Choroid plexus epithelial cell (primary cell): ENCODE data around the gene RERG.
"Not testable (repeated sequence)": the region's sequence is repeated elsewhere in the genome, so short reads cannot be mapped to it uniquely, and the experiment has no call there.

Experiments used
- DNase-seq: peaks from one replicate; pipeline ENCODE4 v3.0.0-alpha.2; 2010; ENCODE audit warnings: low read depth
- H3K4me3 ChIP-seq: 2 replicates; pipeline ENCODE4 v1.5.1; 2011; ENCODE audit warnings: low read depth, mild to moderate bottlenecking, control low read depth, low read length, moderate library complexity
- CTCF ChIP-seq: conservative IDR thresholded peaks from 2 replicates; pipeline ENCODE4 v1.5.1; 2011; ENCODE audit warnings: low read depth, mild to moderate bottlenecking, control low read depth, inconsistent platforms, low read length, moderate library complexity

The RERG gene

GRCh38 chr12:15232959-15233358 is 11.7 kb upstream of the RERG start:
- TF ChIP-seq CTCF = no peak
- DNase-seq = no peak
- no peak overlapping the region for H3K4me3 ChIP-seq

GRCh38 chr12:15231493-15231892 is 10.3 kb upstream of the RERG start:
- DNase-seq = no peak
- no peak for TF ChIP-seq CTCF
- no peak overlapping the region for H3K4me3 ChIP-seq

GRCh38 chr12:15230751-15231150 is 9.5 kb upstream of the RERG start:
- H3K4me3 ChIP-seq = no peak overlapping the region
- no peak for TF ChIP-seq CTCF
- peak; percentile 78 for DNase-seq

- H3K4me3 ChIP-seq = no peak overlapping the region
- peak; percentile 63 for DNase-seq
- TF ChIP-seq CTCF = no peak
These were observed 8.9 kb upstream of the RERG start for GRCh38 chr12:15230137-15230536.

- no peak overlapping the region for H3K4me3 ChIP-seq
- peak; percentile 89 for TF ChIP-seq CTCF
- peak; percentile 86 for DNase-seq
These were observed 5.9 kb upstream of the RERG start for GRCh38 chr12:15227004-15227679.

- peak; percentile 46 for DNase-seq
- not testable (repeated sequence) for H3K4me3 ChIP-seq
These were observed 4.6 kb upstream of the RERG start for GRCh38 chr12:15225863-15226218.

GRCh38 chr12:15225136-15225862 is 4.1 kb upstream of the RERG start:
- no peak overlapping the region for H3K4me3 ChIP-seq
- no peak for TF ChIP-seq CTCF
- no peak for DNase-seq
